Hepatocyte (in vitro differentiated cells): ENCODE data around the gene BATF2.

Source experiments
- CTCF ChIP-seq: fragments of 200-600 bp; sonication (generic); IDR thresholded peaks from 2 replicates; pipeline ENCODE4 v1.5.1; 2016; ENCODE audit warnings: antibody characterized with exemption, mild to moderate bottlenecking; ENCODE audit not compliant: poor library complexity
- EZH2 ChIP-seq: fragments of 200-600 bp; sonication (generic); IDR thresholded peaks from 2 replicates; pipeline ENCODE4 v1.6.1; 2016; ENCODE audit warnings: antibody characterized with exemption, mild to moderate bottlenecking, borderline replicate concordance

DNA sequence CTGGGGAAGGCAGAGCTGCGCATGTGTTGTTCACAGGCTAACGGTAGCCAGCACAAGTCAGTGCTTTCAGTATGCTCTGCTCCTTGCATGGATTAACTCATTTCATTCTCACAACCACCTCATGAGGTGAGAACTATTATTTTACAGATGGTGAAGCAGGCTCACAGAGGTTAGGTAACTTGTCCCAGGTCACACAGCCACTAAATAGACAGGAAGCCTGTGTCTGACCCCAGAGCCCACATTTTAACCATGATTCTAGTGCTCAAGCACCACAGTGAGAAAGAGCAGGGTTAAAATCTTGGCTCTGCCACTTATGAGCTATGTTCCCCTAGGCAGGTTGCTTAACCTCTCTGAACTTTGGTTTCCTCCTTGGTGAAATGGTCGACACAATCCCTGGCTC lies 24.2 kb upstream of the BATF2 start:
- TF ChIP-seq CTCF: no peak
- TF ChIP-seq EZH2: no peak
